Stimulated activated CD8-positive, alpha-beta memory T cell treated with anti-CD3 and anti-CD28 coated beads, Interleukin-7, amount 100 ng/mL, for 48 hours (primary cell): ENCODE results near the gene PRKCD.

Experiments used
- DNase-seq, 2 donors: peaks; one replicate each; pipeline ENCODE4 v3.0.0-alpha.2; 2020; ENCODE audit warnings: low read depth in 1 of 2; ENCODE audit errors: extremely low read depth in 1 of 2

Gene PRKCD

GRCh38 chr3:53211706-53212702, 51.0 kb downstream of the PRKCD start:
- no peak for DNase-seq

- no peak for DNase-seq
Observed at GRCh38 chr3:53213276-53213675, 52.3 kb downstream of the PRKCD start.

GRCh38 chr3:53215816-53216215, 54.8 kb downstream of the PRKCD start:
- DNase-seq: no peak

- DNase-seq: no peak
Observed at GRCh38 chr3:53216723-53217122, 55.7 kb downstream of the PRKCD start.

GRCh38 chr3:53217175-53217574, 56.2 kb downstream of the PRKCD start:
- DNase-seq: no peak

- DNase-seq: no peak
Observed at GRCh38 chr3:53218131-53218530, 57.1 kb downstream of the PRKCD start.

- peak; percentile 60 to 69 for DNase-seq
Observed at GRCh38 chr3:53219895-53220483, 59.0 kb downstream of the PRKCD start.

- no peak for DNase-seq
Observed at GRCh38 chr3:53221345-53221744, 60.3 kb downstream of the PRKCD start.

- no peak for DNase-seq
Observed at GRCh38 chr3:53221827-53222182, 60.8 kb downstream of the PRKCD start.

- DNase-seq: no peak
Observed at GRCh38 chr3:53222183-53222901, 61.3 kb downstream of the PRKCD start.

GRCh38 chr3:53223025-53223424, 62.0 kb downstream of the PRKCD start:
- no peak for DNase-seq

GRCh38 chr3:53223541-53223966, 62.5 kb downstream of the PRKCD start:
- DNase-seq: no peak

GRCh38 chr3:53224026-53224425, 63.0 kb downstream of the PRKCD start:
- DNase-seq: no peak

- no peak for DNase-seq
Observed at GRCh38 chr3:53224536-53224935, 63.5 kb downstream of the PRKCD start.

- no peak for DNase-seq
Observed at GRCh38 chr3:53225181-53225580, 64.2 kb downstream of the PRKCD start.

- DNase-seq: no peak
Observed at GRCh38 chr3:53225651-53226050, 64.6 kb downstream of the PRKCD start.

- no peak for DNase-seq
Observed at GRCh38 chr3:53226142-53226840, 65.3 kb downstream of the PRKCD start.

- no peak for DNase-seq
Observed at GRCh38 chr3:53226841-53227407, 65.9 kb downstream of the PRKCD start.

- no peak for DNase-seq
Observed at GRCh38 chr3:53227993-53228885, 67.2 kb downstream of the PRKCD start.

- DNase-seq: no peak
Observed at GRCh38 chr3:53229171-53229570, 68.2 kb downstream of the PRKCD start.
